Measurements from ENCODE around the gene COBL.

COBL gene

GRCh38 chr7:51346126-51346525 lies 29.5 kb upstream of the COBL start:
- Histone ChIP-seq H3K9me3 (ENCODE audit: control insufficient read depth, low read depth, low read length) (no peaks in the 10 kb centered on the region), H3K9ac (ENCODE audit: low read length) (no peak overlapping the region), H3K4me1 (ENCODE audit: control insufficient read depth, low read depth, low read length) (peaks cover 5% of the 10 kb centered on the region), H3K27me3 (ENCODE audit: control insufficient read depth, insufficient read depth, low read length) (no peaks in the 10 kb centered on the region), H3K36me3 (ENCODE audit: control insufficient read depth, low read depth, low read length) (no peaks in the 10 kb centered on the region), H3K27ac (ENCODE audit: low read length) (no peak overlapping the region), H3K4me3 (ENCODE audit: low read length) (no peak overlapping the region)

- Histone ChIP-seq H3K4me3 (ENCODE audit: low read length) (no peak overlapping the region), H3K9me3 (ENCODE audit: control insufficient read depth, low read depth, low read length) (no peaks in the 10 kb centered on the region), H3K9ac (ENCODE audit: low read length) (no peak overlapping the region), H3K4me1 (ENCODE audit: control insufficient read depth, low read depth, low read length) (no peaks in the 10 kb centered on the region), H3K36me3 (ENCODE audit: control insufficient read depth, low read depth, low read length) (no peaks in the 10 kb centered on the region), H3K27me3 (ENCODE audit: control insufficient read depth, insufficient read depth, low read length) (no peaks in the 10 kb centered on the region), H3K27ac (ENCODE audit: low read length) (no peak overlapping the region)
These were observed 28.0 kb upstream of the COBL start for GRCh38 chr7:51344406-51345138.

GRCh38 chr7:51340936-51341335 lies 24.3 kb upstream of the COBL start:
- Histone ChIP-seq H3K9me3 (ENCODE audit: control insufficient read depth, low read depth, low read length) (no peaks in the 10 kb centered on the region), H3K27me3 (ENCODE audit: control insufficient read depth, insufficient read depth, low read length) (no peaks in the 10 kb centered on the region), H3K4me3 (ENCODE audit: low read length) (no peak overlapping the region), H3K4me1 (ENCODE audit: control insufficient read depth, low read depth, low read length) (no peaks in the 10 kb centered on the region), H3K9ac (ENCODE audit: low read length) (no peak overlapping the region), H3K36me3 (ENCODE audit: control insufficient read depth, low read depth, low read length) (no peaks in the 10 kb centered on the region), H3K27ac (ENCODE audit: low read length) (no peak overlapping the region)

- H3K9ac ChIP-seq (ENCODE audit: low read length), result no peak overlapping the region
- H3K4me1 ChIP-seq (ENCODE audit: control insufficient read depth, low read depth, low read length), result no peaks in the 10 kb centered on the region
- no peaks in the 10 kb centered on the region for H3K36me3 ChIP-seq (ENCODE audit: control insufficient read depth, low read depth, low read length)
- no peaks in the 10 kb centered on the region for H3K27me3 ChIP-seq (ENCODE audit: control insufficient read depth, insufficient read depth, low read length)
- no peak overlapping the region for H3K4me3 ChIP-seq (ENCODE audit: low read length)
- H3K9me3 ChIP-seq (ENCODE audit: control insufficient read depth, low read depth, low read length), result no peaks in the 10 kb centered on the region
- no peak overlapping the region for H3K27ac ChIP-seq (ENCODE audit: low read length)
These were observed 23.6 kb upstream of the COBL start for GRCh38 chr7:51340029-51340838.

- H3K4me1 ChIP-seq (ENCODE audit: control insufficient read depth, low read depth, low read length), result no peaks in the 10 kb centered on the region
- H3K9ac ChIP-seq (ENCODE audit: low read length), result no peak overlapping the region
- H3K36me3 ChIP-seq (ENCODE audit: control insufficient read depth, low read depth, low read length), result no peaks in the 10 kb centered on the region
- no peak overlapping the region for H3K27ac ChIP-seq (ENCODE audit: low read length)
- no peak overlapping the region for H3K4me3 ChIP-seq (ENCODE audit: low read length)
- H3K27me3 ChIP-seq (ENCODE audit: control insufficient read depth, insufficient read depth, low read length), result no peaks in the 10 kb centered on the region
- no peaks in the 10 kb centered on the region for H3K9me3 ChIP-seq (ENCODE audit: control insufficient read depth, low read depth, low read length)
These were observed 18.4 kb upstream of the COBL start for GRCh38 chr7:51335057-51335456.

GRCh38 chr7:51329696-51330263 lies 13.2 kb upstream of the COBL start:
- Histone ChIP-seq H3K4me3 (ENCODE audit: low read length) (no peak overlapping the region), H3K9ac (ENCODE audit: low read length) (no peak overlapping the region), H3K27me3 (ENCODE audit: control insufficient read depth, insufficient read depth, low read length) (peaks cover 8% of the 10 kb centered on the region), H3K36me3 (ENCODE audit: control insufficient read depth, low read depth, low read length) (no peaks in the 10 kb centered on the region), H3K4me1 (ENCODE audit: control insufficient read depth, low read depth, low read length) (peaks cover 32% of the 10 kb centered on the region), H3K9me3 (ENCODE audit: control insufficient read depth, low read depth, low read length) (no peaks in the 10 kb centered on the region), H3K27ac (ENCODE audit: low read length) (no peak overlapping the region)

- H3K4me3 ChIP-seq (ENCODE audit: low read length), result peak overlapping the region; percentile 52
- H3K9ac ChIP-seq (ENCODE audit: low read length), result no peak overlapping the region
- peaks cover 8% of the 10 kb centered on the region for H3K27me3 ChIP-seq (ENCODE audit: control insufficient read depth, insufficient read depth, low read length)
- H3K27ac ChIP-seq (ENCODE audit: low read length), result no peak overlapping the region
- no peaks in the 10 kb centered on the region for H3K36me3 ChIP-seq (ENCODE audit: control insufficient read depth, low read depth, low read length)
- H3K9me3 ChIP-seq (ENCODE audit: control insufficient read depth, low read depth, low read length), result no peaks in the 10 kb centered on the region
- H3K4me1 ChIP-seq (ENCODE audit: control insufficient read depth, low read depth, low read length), result peaks cover 39% of the 10 kb centered on the region
These were observed 11.8 kb upstream of the COBL start for GRCh38 chr7:51328351-51328801.

GRCh38 chr7:51327287-51327717 lies 10.7 kb upstream of the COBL start:
- peaks cover 8% of the 10 kb centered on the region for H3K27me3 ChIP-seq (ENCODE audit: control insufficient read depth, insufficient read depth, low read length)
- H3K9me3 ChIP-seq (ENCODE audit: control insufficient read depth, low read depth, low read length), result no peaks in the 10 kb centered on the region
- peak overlapping the region; percentile 49 for H3K9ac ChIP-seq (ENCODE audit: low read length)
- H3K36me3 ChIP-seq (ENCODE audit: control insufficient read depth, low read depth, low read length), result no peaks in the 10 kb centered on the region
- peak overlapping the region; percentile 85 for H3K27ac ChIP-seq (ENCODE audit: low read length)
- H3K4me1 ChIP-seq (ENCODE audit: control insufficient read depth, low read depth, low read length), result peaks cover 39% of the 10 kb centered on the region
- H3K4me3 ChIP-seq (ENCODE audit: low read length), result peak overlapping the region; percentile 52

- Histone ChIP-seq H3K4me3 (ENCODE audit: low read length) (peak overlapping the region; percentile 52), H3K9me3 (ENCODE audit: control insufficient read depth, low read depth, low read length) (no peaks in the 10 kb centered on the region), H3K27me3 (ENCODE audit: control insufficient read depth, insufficient read depth, low read length) (peaks cover 8% of the 10 kb centered on the region), H3K27ac (ENCODE audit: low read length) (peak overlapping the region; percentile 85), H3K4me1 (ENCODE audit: control insufficient read depth, low read depth, low read length) (peaks cover 39% of the 10 kb centered on the region), H3K36me3 (ENCODE audit: control insufficient read depth, low read depth, low read length) (no peaks in the 10 kb centered on the region), H3K9ac (ENCODE audit: low read length) (peak overlapping the region; percentile 49)
These were observed 10.2 kb upstream of the COBL start for GRCh38 chr7:51326656-51327286.

GRCh38 chr7:51325908-51326307 lies 9.3 kb upstream of the COBL start:
- peaks cover 9% of the 10 kb centered on the region for H3K27me3 ChIP-seq (ENCODE audit: control insufficient read depth, insufficient read depth, low read length)
- H3K9ac ChIP-seq (ENCODE audit: low read length), result no peak overlapping the region
- no peaks in the 10 kb centered on the region for H3K36me3 ChIP-seq (ENCODE audit: control insufficient read depth, low read depth, low read length)
- H3K27ac ChIP-seq (ENCODE audit: low read length), result no peak overlapping the region
- H3K9me3 ChIP-seq (ENCODE audit: control insufficient read depth, low read depth, low read length), result no peaks in the 10 kb centered on the region
- H3K4me1 ChIP-seq (ENCODE audit: control insufficient read depth, low read depth, low read length), result peaks cover 39% of the 10 kb centered on the region
- H3K4me3 ChIP-seq (ENCODE audit: low read length), result no peak overlapping the region

GRCh38 chr7:51325261-51325676 lies 8.7 kb upstream of the COBL start:
- Histone ChIP-seq H3K36me3 (ENCODE audit: control insufficient read depth, low read depth, low read length) (no peaks in the 10 kb centered on the region), H3K9ac (ENCODE audit: low read length) (no peak overlapping the region), H3K9me3 (ENCODE audit: control insufficient read depth, low read depth, low read length) (no peaks in the 10 kb centered on the region), H3K27me3 (ENCODE audit: control insufficient read depth, insufficient read depth, low read length) (peaks cover 15% of the 10 kb centered on the region), H3K27ac (ENCODE audit: low read length) (no peak overlapping the region), H3K4me3 (ENCODE audit: low read length) (no peak overlapping the region), H3K4me1 (ENCODE audit: control insufficient read depth, low read depth, low read length) (peaks cover 39% of the 10 kb centered on the region)

Measured in iPS-18a (cell line).